ENCODE results near the gene PIKFYVE. TPM values are rescaled to one million over a fixed set of nuclear protein-coding genes. Genes with fewer than 3 reads are reported as not detected.

PIKFYVE gene
- total RNA-seq, 1 experiment from 2014 or later = 34.8 TPM

DNA sequence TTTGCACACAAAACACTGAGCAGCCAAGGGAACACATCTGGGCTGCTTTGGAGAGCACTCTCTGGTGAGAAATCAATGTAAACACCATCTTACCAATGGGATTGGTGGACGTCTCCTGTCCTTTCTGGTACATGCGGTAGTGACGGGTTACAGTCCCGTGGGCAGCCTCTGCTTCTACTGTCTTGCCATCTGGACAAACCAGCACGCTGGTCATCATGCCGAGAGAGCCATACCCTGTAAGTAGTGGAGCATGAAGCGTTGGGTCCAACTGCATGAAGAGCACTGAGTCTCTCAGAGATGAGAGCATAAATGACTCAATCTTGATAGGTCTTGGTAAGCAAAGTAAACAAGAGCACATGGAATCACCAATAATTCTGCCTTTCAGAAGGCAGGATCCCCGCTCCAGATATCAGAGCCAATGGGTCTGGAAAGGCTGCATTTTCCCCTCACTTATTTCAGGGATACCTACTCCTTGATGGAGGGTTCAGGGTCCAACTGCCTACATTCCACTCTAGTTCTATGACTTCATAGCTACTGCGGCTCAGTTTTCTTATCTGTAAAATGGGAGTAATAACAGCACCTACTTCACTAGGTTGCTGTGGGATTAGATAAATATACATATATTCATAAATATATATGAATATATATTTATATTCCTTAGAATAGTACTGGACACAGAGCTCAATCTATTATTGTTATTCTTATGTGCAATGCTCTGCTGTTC is 26.1 kb upstream of the PIKFYVE start:
- no peak overlapping the region for H3K4me3 ChIP-seq (ENCODE audit: low read depth in 2 of 2, low read length in 2 of 2)
- intact Hi-C loops (cut with micrococcal nuclease; ENCODE audit: unreplicated experiment) = no loop called here
- no TSS peak for BruUV-seq (replicated peaks)
- H3K36me3 ChIP-seq (ENCODE audit: control insufficient read depth, insufficient read depth, low read length) = peaks cover 10% of the 10 kb centered on the region; the same call in 1 of the 2 replicates
- no peak for DNase-seq (ENCODE audit: low read depth, low spot score)
- no peak for ATAC-seq
- no peaks in the 10 kb centered on the region for H3K27me3 ChIP-seq (ENCODE audit: control insufficient read depth, insufficient read depth, low read length)
- ChIA-PET POLR2A (no interaction called here), CTCF (interaction anchor here (0.6 kb wide), 1 partner anchor 31 kb away, joined by 3 read pairs; no protein-coding TSS in a partner anchor)
- in situ Hi-C loops (cut with HindIII; ENCODE audit: low pct_unique_long_range_greater_than_20kb, low sequenced_read_pairs) = no loop called here
- H3K4me1 ChIP-seq (ENCODE audit: control insufficient read depth, insufficient read depth, low read length) = no peaks in the 10 kb centered on the region; the same call in 1 of the 2 replicates
- H3K27ac ChIP-seq (ENCODE audit: low read length) = no peak overlapping the region
- H3K9me3 ChIP-seq (ENCODE audit: control insufficient read depth, insufficient read depth, low read depth, low read length) = no peaks in the 10 kb centered on the region
- no peak for TF ChIP-seq SIN3A (IDR thresholded peaks at IDR 0.05; ENCODE audit: borderline replicate concordance, insufficient read depth, low read depth, low read length)
- TF ChIP-seq, protein P1, sequence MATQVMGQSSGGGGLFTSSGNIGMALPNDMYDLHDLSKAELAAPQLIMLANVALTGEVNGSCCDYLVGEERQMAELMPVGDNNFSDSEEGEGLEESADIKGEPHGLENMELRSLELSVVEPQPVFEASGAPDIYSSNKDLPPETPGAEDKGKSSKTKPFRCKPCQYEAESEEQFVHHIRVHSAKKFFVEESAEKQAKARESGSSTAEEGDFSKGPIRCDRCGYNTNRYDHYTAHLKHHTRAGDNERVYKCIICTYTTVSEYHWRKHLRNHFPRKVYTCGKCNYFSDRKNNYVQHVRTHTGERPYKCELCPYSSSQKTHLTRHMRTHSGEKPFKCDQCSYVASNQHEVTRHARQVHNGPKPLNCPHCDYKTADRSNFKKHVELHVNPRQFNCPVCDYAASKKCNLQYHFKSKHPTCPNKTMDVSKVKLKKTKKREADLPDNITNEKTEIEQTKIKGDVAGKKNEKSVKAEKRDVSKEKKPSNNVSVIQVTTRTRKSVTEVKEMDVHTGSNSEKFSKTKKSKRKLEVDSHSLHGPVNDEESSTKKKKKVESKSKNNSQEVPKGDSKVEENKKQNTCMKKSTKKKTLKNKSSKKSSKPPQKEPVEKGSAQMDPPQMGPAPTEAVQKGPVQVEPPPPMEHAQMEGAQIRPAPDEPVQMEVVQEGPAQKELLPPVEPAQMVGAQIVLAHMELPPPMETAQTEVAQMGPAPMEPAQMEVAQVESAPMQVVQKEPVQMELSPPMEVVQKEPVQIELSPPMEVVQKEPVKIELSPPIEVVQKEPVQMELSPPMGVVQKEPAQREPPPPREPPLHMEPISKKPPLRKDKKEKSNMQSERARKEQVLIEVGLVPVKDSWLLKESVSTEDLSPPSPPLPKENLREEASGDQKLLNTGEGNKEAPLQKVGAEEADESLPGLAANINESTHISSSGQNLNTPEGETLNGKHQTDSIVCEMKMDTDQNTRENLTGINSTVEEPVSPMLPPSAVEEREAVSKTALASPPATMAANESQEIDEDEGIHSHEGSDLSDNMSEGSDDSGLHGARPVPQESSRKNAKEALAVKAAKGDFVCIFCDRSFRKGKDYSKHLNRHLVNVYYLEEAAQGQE (IDR thresholded peaks at IDR 0.05; ENCODE audit: insufficient read depth in 1 of 2, low read depth in 2 of 2, low read length in 1 of 2) = no peak
- TF ChIP-seq, protein P2, sequence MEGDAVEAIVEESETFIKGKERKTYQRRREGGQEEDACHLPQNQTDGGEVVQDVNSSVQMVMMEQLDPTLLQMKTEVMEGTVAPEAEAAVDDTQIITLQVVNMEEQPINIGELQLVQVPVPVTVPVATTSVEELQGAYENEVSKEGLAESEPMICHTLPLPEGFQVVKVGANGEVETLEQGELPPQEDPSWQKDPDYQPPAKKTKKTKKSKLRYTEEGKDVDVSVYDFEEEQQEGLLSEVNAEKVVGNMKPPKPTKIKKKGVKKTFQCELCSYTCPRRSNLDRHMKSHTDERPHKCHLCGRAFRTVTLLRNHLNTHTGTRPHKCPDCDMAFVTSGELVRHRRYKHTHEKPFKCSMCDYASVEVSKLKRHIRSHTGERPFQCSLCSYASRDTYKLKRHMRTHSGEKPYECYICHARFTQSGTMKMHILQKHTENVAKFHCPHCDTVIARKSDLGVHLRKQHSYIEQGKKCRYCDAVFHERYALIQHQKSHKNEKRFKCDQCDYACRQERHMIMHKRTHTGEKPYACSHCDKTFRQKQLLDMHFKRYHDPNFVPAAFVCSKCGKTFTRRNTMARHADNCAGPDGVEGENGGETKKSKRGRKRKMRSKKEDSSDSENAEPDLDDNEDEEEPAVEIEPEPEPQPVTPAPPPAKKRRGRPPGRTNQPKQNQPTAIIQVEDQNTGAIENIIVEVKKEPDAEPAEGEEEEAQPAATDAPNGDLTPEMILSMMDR (IDR thresholded peaks at IDR 0.05) = no peak
- TF ChIP-seq POLR2AphosphoS5 (IDR thresholded peaks at IDR 0.05; ENCODE audit: low read depth, low read length) = no peak
- no peak for TF ChIP-seq TCF7L2 (IDR thresholded peaks at IDR 0.05; ENCODE audit: low read depth, low read length)

DNA sequence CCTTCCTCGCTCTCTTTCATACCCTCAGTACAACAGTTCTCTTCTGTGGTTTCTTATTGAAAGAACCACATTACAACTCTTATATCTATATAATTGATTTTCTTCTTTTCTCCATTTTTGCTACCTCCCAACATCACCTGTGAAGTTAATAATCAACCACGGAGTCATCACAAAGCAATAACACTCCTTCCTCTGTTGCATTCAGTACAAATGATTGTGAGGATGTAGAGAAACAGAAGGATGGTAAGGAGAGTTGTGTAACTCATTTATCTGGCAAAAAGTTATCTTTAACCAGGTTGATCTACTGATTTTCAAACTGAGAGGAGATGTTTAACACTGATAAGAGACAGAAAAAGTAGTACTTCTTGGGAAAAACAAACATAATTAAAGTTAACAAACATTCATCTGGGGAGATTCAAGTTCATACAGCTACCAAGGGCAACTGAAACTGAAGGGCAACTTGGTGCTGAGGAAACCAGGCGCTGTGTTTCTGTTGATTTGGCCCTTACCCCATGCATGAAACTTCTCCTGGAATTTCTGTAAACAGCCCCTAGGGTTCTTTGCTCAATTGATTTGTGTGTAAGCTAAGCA is 25.3 kb upstream of the PIKFYVE start:
- intact Hi-C loops (cut with micrococcal nuclease; ENCODE audit: unreplicated experiment) (no loop called here), in situ Hi-C loops (cut with HindIII; ENCODE audit: low pct_unique_long_range_greater_than_20kb, low sequenced_read_pairs) (no loop called here)
- POLR2A ChIA-PET = no interaction called here
- CTCF ChIA-PET = interaction anchor here (0.6 kb wide), 1 partner anchor 30 kb away, joined by 3 read pairs; no protein-coding TSS in a partner anchor
- DNase-seq (ENCODE audit: low read depth, low spot score) (no peak), ATAC-seq (no peak)
- H3K4me3 ChIP-seq (ENCODE audit: low read depth in 2 of 2, low read length in 2 of 2) = no peak overlapping the region
- H3K36me3 ChIP-seq (ENCODE audit: control insufficient read depth, insufficient read depth, low read length) = peaks cover 10% of the 10 kb centered on the region; the same call in 1 of the 2 replicates
- H3K4me1 ChIP-seq (ENCODE audit: control insufficient read depth, insufficient read depth, low read length) = no peaks in the 10 kb centered on the region; the same call in 1 of the 2 replicates
- no TSS peak for BruUV-seq (replicated peaks)
- H3K9me3 ChIP-seq (ENCODE audit: control insufficient read depth, insufficient read depth, low read depth, low read length) = no peaks in the 10 kb centered on the region
- H3K27me3 ChIP-seq (ENCODE audit: control insufficient read depth, insufficient read depth, low read length) = no peaks in the 10 kb centered on the region
- no peak overlapping the region for H3K27ac ChIP-seq (ENCODE audit: low read length)
- no peak for TF ChIP-seq POLR2AphosphoS5 (IDR thresholded peaks at IDR 0.05; ENCODE audit: low read depth, low read length)
- no peak for TF ChIP-seq SIN3A (IDR thresholded peaks at IDR 0.05; ENCODE audit: borderline replicate concordance, insufficient read depth, low read depth, low read length)
- TF ChIP-seq, protein P1 (IDR thresholded peaks at IDR 0.05; ENCODE audit: insufficient read depth in 1 of 2, low read depth in 2 of 2, low read length in 1 of 2) = no peak
- TF ChIP-seq, protein P2 (IDR thresholded peaks at IDR 0.05) = no peak
- TF ChIP-seq TCF7L2 (IDR thresholded peaks at IDR 0.05; ENCODE audit: low read depth, low read length) = no peak
